Panc1 (cell line): ENCODE measurements around the gene PLK3.

ENCODE experiments used
- CTCF ChIP-seq: fragments of 450-650 bp; IDR thresholded peaks from 2 replicates; pipeline ENCODE4 v1.5.1; 2017; ENCODE audit warnings: mild to moderate bottlenecking
- POLR2AphosphoS5 ChIP-seq: IDR thresholded peaks from 2 replicates; pipeline ENCODE4 v1.6.1; 2012; ENCODE audit warnings: mild to moderate bottlenecking, low read depth, low read length, moderate library complexity
- TCF7L2 ChIP-seq: IDR thresholded peaks from 2 replicates; pipeline ENCODE4 v1.6.1; 2011; ENCODE audit warnings: mild to moderate bottlenecking, low read depth, low read length, inconsistent platforms

DNA sequence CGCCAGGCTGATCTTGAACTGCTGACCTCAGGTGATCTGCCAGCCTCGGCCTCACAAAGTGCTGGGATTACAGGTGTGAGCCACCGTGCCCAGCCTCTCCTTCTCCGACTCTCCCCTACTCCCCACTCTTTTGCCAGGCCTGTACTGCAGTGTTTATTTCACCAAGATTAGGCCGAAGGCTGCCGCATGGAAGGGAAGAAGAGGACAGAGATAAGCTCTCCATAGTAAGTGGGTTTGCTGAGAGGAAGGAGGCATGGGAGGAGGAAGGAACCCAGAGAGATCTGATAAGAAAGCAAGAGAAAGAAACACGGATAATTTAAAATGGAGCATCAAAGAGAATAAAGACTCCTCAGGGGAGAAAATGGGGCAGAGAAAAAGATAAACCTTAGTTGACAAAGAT, 34.2 kb downstream of the PLK3 start:
- no peak for TF ChIP-seq CTCF
- TF ChIP-seq POLR2AphosphoS5, result no peak
- no peak for TF ChIP-seq TCF7L2
